Measurements from ENCODE around the gene SPTLC3. TPM values are rescaled to one million over a fixed set of nuclear protein-coding genes. Genes with fewer than 3 reads are reported as not detected.

The SPTLC3 gene
- total and polyA plus RNA-seq, 2 experiments from 2014 or later, result 0.52 to 0.66 TPM

DNA sequence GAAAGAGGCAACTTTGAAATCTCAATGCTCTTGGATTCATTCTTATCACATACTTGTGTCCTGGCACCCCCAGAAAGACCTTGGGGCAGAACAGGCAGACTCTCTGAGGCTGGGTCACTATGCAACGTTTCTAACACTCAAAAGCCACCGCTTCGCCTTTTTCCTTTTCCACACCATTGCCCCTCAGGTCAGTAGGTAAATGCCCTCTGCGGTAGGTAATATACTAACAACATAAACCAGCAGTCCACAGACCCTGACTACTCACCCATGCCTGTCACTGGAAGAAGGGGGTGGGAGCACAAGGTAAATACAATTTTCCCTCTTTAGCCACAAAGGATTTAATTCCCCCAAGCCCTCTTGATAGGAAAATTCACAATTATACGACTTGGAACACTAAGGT, 6.5 kb upstream of the SPTLC3 start:
- Mint-ChIP-seq H3K36me3 (ENCODE audit: low read depth) (no peaks in the 10 kb centered on the region), H3K4me3 (no peak overlapping the region), H3K27ac (no peak overlapping the region), H3K27me3 (ENCODE audit: insufficient read depth, low read depth, poor library complexity) (peaks cover 1% of the 10 kb centered on the region), H3K4me1 (no peaks in the 10 kb centered on the region; the same call in 2 of the 3 replicates), H3K9me3 (no peaks in the 10 kb centered on the region)
- ATAC-seq (no peak), DNase-seq (ENCODE audit: low spot score) (no peak)
- H2AFZ ChIP-seq, result no peak overlapping the region
- no peaks in the 10 kb centered on the region for H3K4me1 ChIP-seq (ENCODE audit: insufficient read depth)
- no peaks in the 10 kb centered on the region for H3F3A ChIP-seq (replicated peaks; ENCODE audit: low read depth)
- H4K20me1 ChIP-seq (replicated peaks; ENCODE audit: insufficient read depth), result no peaks in the 10 kb centered on the region
- no peaks in the 10 kb centered on the region; the same call in 1 of the 2 replicates for H3K9me2 ChIP-seq (ENCODE audit: insufficient read depth)
- no peak for TF ChIP-seq JUNB (IDR thresholded peaks at IDR 0.05; ENCODE audit: unreplicated experiment)
- TF ChIP-seq EZH2 (IDR thresholded peaks at IDR 0.05; ENCODE audit: low read depth, unreplicated experiment), result no peak
- no peak for TF ChIP-seq POLR2AphosphoS5 (IDR thresholded peaks at IDR 0.05; ENCODE audit: low read depth)
- TF ChIP-seq ZNF331 (CRISPR knock-in tag; IDR thresholded peaks at IDR 0.05; ENCODE audit: low read depth), result no peak
- no peak for TF ChIP-seq EZH2phosphoT487 (IDR thresholded peaks at IDR 0.05; ENCODE audit: unreplicated experiment)
- H3K4me3 ChIP-seq, result no peak overlapping the region
- no peaks in the 10 kb centered on the region for H3K36me3 ChIP-seq (ENCODE audit: insufficient read depth)
- H3K27me3 ChIP-seq (ENCODE audit: insufficient read depth), result no peaks in the 10 kb centered on the region
- H3K27ac ChIP-seq (ENCODE audit: low read depth), result no peak overlapping the region
- no peaks in the 10 kb centered on the region for H3K79me2 ChIP-seq (replicated peaks; ENCODE audit: insufficient read depth)
- H3K4me2 ChIP-seq, result no peak overlapping the region

- H3K27ac Mint-ChIP-seq, result no peak overlapping the region
Measured at GRCh38 chr20:13006825-13007224, 1.9 kb upstream of the SPTLC3 start.

More at GRCh38 chr20:13006825-13007224, 1.9 kb upstream of the SPTLC3 start:
- TF ChIP-seq JUNB (IDR thresholded peaks at IDR 0.05; ENCODE audit: unreplicated experiment) (no peak), ZNF331 (CRISPR knock-in tag; IDR thresholded peaks at IDR 0.05; ENCODE audit: low read depth) (no peak), STAT1 (IDR thresholded peaks at IDR 0.05; ENCODE audit: unreplicated experiment) (no peak), CTCF (conservative IDR thresholded peaks at IDR 0.05; ENCODE audit: low read depth in 2 of 2) (no peak), CREB1 (CRISPR knock-in tag; IDR thresholded peaks at IDR 0.05; ENCODE audit: low read depth) (no peak), EZH2phosphoT487 (IDR thresholded peaks at IDR 0.05; ENCODE audit: unreplicated experiment) (no peak)
- TF ChIP-seq, protein P1, sequence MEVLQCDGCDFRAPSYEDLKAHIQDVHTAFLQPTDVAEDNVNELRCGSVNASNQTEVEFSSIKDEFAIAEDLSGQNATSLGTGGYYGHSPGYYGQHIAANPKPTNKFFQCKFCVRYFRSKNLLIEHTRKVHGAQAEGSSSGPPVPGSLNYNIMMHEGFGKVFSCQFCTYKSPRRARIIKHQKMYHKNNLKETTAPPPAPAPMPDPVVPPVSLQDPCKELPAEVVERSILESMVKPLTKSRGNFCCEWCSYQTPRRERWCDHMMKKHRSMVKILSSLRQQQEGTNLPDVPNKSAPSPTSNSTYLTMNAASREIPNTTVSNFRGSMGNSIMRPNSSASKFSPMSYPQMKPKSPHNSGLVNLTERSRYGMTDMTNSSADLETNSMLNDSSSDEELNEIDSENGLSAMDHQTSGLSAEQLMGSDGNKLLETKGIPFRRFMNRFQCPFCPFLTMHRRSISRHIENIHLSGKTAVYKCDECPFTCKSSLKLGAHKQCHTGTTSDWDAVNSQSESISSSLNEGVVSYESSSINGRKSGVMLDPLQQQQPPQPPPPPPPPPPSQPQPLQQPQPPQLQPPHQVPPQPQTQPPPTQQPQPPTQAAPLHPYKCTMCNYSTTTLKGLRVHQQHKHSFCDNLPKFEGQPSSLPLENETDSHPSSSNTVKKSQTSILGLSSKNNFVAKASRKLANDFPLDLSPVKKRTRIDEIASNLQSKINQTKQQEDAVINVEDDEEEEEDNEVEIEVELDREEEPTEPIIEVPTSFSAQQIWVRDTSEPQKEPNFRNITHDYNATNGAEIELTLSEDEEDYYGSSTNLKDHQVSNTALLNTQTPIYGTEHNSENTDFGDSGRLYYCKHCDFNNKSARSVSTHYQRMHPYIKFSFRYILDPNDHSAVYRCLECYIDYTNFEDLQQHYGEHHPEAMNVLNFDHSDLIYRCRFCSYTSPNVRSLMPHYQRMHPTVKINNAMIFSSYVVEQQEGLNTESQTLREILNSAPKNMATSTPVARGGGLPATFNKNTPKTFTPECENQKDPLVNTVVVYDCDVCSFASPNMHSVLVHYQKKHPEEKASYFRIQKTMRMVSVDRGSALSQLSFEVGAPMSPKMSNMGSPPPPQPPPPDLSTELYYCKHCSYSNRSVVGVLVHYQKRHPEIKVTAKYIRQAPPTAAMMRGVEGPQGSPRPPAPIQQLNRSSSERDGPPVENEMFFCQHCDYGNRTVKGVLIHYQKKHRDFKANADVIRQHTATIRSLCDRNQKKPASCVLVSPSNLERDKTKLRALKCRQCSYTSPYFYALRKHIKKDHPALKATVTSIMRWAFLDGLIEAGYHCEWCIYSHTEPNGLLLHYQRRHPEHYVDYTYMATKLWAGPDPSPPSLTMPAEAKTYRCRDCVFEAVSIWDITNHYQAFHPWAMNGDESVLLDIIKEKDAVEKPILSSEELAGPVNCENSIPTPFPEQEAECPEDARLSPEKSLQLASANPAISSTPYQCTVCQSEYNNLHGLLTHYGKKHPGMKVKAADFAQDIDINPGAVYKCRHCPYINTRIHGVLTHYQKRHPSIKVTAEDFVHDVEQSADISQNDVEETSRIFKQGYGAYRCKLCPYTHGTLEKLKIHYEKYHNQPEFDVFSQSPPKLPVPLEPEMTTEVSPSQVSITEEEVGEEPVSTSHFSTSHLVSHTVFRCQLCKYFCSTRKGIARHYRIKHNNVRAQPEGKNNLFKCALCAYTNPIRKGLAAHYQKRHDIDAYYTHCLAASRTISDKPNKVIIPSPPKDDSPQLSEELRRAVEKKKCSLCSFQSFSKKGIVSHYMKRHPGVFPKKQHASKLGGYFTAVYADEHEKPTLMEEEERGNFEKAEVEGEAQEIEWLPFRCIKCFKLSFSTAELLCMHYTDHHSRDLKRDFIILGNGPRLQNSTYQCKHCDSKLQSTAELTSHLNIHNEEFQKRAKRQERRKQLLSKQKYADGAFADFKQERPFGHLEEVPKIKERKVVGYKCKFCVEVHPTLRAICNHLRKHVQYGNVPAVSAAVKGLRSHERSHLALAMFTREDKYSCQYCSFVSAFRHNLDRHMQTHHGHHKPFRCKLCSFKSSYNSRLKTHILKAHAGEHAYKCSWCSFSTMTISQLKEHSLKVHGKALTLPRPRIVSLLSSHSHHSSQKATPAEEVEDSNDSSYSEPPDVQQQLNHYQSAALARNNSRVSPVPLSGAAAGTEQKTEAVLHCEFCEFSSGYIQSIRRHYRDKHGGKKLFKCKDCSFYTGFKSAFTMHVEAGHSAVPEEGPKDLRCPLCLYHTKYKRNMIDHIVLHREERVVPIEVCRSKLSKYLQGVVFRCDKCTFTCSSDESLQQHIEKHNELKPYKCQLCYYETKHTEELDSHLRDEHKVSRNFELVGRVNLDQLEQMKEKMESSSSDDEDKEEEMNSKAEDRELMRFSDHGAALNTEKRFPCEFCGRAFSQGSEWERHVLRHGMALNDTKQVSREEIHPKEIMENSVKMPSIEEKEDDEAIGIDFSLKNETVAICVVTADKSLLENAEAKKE (CRISPR knock-in tag; IDR thresholded peaks at IDR 0.05), result no peak
- Mint-ChIP-seq H3K27me3 (ENCODE audit: insufficient read depth, low read depth, poor library complexity) (peaks cover 1% of the 10 kb centered on the region), H3K36me3 (ENCODE audit: low read depth) (no peaks in the 10 kb centered on the region), H3K4me3 (no peak overlapping the region), H3K9me3 (no peaks in the 10 kb centered on the region), H3K4me1 (peaks cover 17% of the 10 kb centered on the region)
- Histone ChIP-seq H2AFZ (no peak overlapping the region), H3K27ac (ENCODE audit: low read depth) (no peak overlapping the region), H3K4me3 (no peak overlapping the region), H3K9me2 (ENCODE audit: insufficient read depth) (no peaks in the 10 kb centered on the region), H4K20me1 (replicated peaks; ENCODE audit: insufficient read depth) (no peaks in the 10 kb centered on the region), H3K36me3 (ENCODE audit: insufficient read depth) (no peaks in the 10 kb centered on the region), H3K4me2 (no peak overlapping the region), H3F3A (replicated peaks; ENCODE audit: low read depth) (no peaks in the 10 kb centered on the region), H3K79me2 (replicated peaks; ENCODE audit: insufficient read depth) (no peaks in the 10 kb centered on the region), H3K27me3 (ENCODE audit: insufficient read depth) (no peaks in the 10 kb centered on the region), H3K4me1 (ENCODE audit: insufficient read depth) (peaks cover 10% of the 10 kb centered on the region; the same call in 1 of the 2 replicates)
- ATAC-seq (no peak), DNase-seq (ENCODE audit: low spot score) (no peak)
